GM23338 (cell line): ENCODE measurements around the gene KRTAP12-2. TPM values are rescaled to one million over a fixed set of nuclear protein-coding genes. Genes with fewer than 3 reads are reported as not detected.
A peak's percentile ranks its signal among the peaks of the same experiment; 100 is the strongest.

ENCODE experiments used
- ATAC-seq: fragments of 200-7000 bp; cut with Tn5 transposase; 3 replicates; pipeline ENCODE4 v1.9.1; 2020
- DNase-seq: peaks from one replicate; pipeline ENCODE4 v3.0.0-alpha.2; 2015; ENCODE audit warnings: low spot score
- H2AFZ ChIP-seq: fragments of 200-600 bp; sonication (generic); 2 replicates; pipeline ENCODE4 v1.8.0; 2016; ENCODE audit warnings: antibody characterized with exemption, mild to moderate bottlenecking, moderate library complexity
- H3F3A ChIP-seq: fragments of 200-600 bp; sonication (generic); replicated peaks from 2 replicates; pipeline ENCODE4 v1.8.0; 2017; ENCODE audit warnings: antibody characterized with exemption, mixed run types, low read depth
- H3K27ac ChIP-seq: fragments of 200-600 bp; sonication (generic); 2 replicates; pipeline ENCODE4 v1.6.1; 2016; ENCODE audit warnings: low read depth
- H3K27me3 ChIP-seq: fragments of 200-600 bp; sonication (generic); 2 replicates; pipeline ENCODE4 v1.8.0; 2016; ENCODE audit warnings: mild to moderate bottlenecking, mixed run types, moderate library complexity; ENCODE audit not compliant: insufficient read depth
- H3K36me3 ChIP-seq: fragments of 200-600 bp; sonication (generic); 2 replicates; pipeline ENCODE4 v1.8.0; 2016; ENCODE audit warnings: mild to moderate bottlenecking; ENCODE audit not compliant: insufficient read depth
- H3K4me1 ChIP-seq: fragments of 200-600 bp; sonication (generic); 2 replicates; pipeline ENCODE4 v1.8.0; 2016; ENCODE audit warnings: mild to moderate bottlenecking, moderate library complexity; ENCODE audit not compliant: insufficient read depth
- H3K4me2 ChIP-seq: fragments of 200-600 bp; sonication (generic); 2 replicates; pipeline ENCODE4 v1.7.1; 2017; ENCODE audit warnings: mixed run types
- H3K4me3 ChIP-seq: fragments of 200-600 bp; sonication (generic); 2 replicates; pipeline ENCODE4 v1.6.1; 2016; ENCODE audit warnings: mixed run types
- H3K79me2 ChIP-seq: fragments of 200-600 bp; sonication (generic); replicated peaks from 2 replicates; pipeline ENCODE4 v1.8.0; 2017; ENCODE audit warnings: mild to moderate bottlenecking; ENCODE audit not compliant: insufficient read depth
- H3K9me2 ChIP-seq: fragments of 200-600 bp; sonication (generic); 2 replicates; pipeline ENCODE4 v1.8.0; 2017; ENCODE audit not compliant: insufficient read depth
- H4K20me1 ChIP-seq: fragments of 200-600 bp; sonication (generic); replicated peaks from 2 replicates; pipeline ENCODE4 v1.8.0; 2017; ENCODE audit warnings: mild to moderate bottlenecking; ENCODE audit not compliant: insufficient read depth
- H3K27ac Mint-ChIP-seq: 2 replicates; pipeline ENCODE4 v1.8.0; 2020; ENCODE audit warnings: inconsistent platforms, mild to moderate bottlenecking, moderate library complexity, mixed read lengths
- H3K27me3 Mint-ChIP-seq: 3 replicates; pipeline ENCODE4 v1.8.0; 2022; ENCODE audit warnings: low read depth, mild to moderate bottlenecking, moderate library complexity, mixed read lengths, inconsistent platforms; ENCODE audit not compliant: insufficient read depth, poor library complexity
- H3K36me3 Mint-ChIP-seq: 3 replicates; pipeline ENCODE4 v1.8.0; 2021; ENCODE audit warnings: low read depth, mild to moderate bottlenecking, inconsistent platforms, moderate library complexity, mixed read lengths
- H3K4me1 Mint-ChIP-seq: 3 replicates; pipeline ENCODE4 v1.8.0; 2020; ENCODE audit warnings: mild to moderate bottlenecking, inconsistent platforms, mixed read lengths
- H3K4me3 Mint-ChIP-seq: 3 replicates; pipeline ENCODE4 v1.8.0; 2021; ENCODE audit warnings: moderate library complexity, mild to moderate bottlenecking, inconsistent platforms, mixed read lengths
- H3K9me3 Mint-ChIP-seq: 3 replicates; pipeline ENCODE4 v1.8.0; 2020; ENCODE audit warnings: moderate library complexity, mild to moderate bottlenecking, inconsistent platforms, mixed read lengths
- EZH2 ChIP-seq: fragments of 200-600 bp; sonication (generic); IDR thresholded peaks from one replicate; pipeline ENCODE4 v1.8.0; 2017; ENCODE audit warnings: antibody characterized with exemption, mild to moderate bottlenecking, low read depth; ENCODE audit not compliant: unreplicated experiment
- EZH2phosphoT487 ChIP-seq: fragments of 200-600 bp; sonication (generic); IDR thresholded peaks from one replicate; pipeline ENCODE4 v1.8.1; 2018; ENCODE audit warnings: antibody characterized with exemption; ENCODE audit not compliant: unreplicated experiment
- JUNB ChIP-seq: IDR thresholded peaks from one replicate; pipeline ENCODE4 v1.6.1; 2016; ENCODE audit warnings: antibody characterized with exemption; ENCODE audit not compliant: unreplicated experiment
- polyA plus RNA-seq: library from polyadenylated mRNA; unstranded; fragments of >200 nt; fragmentation: Nextera tagmentation; extraction: Ambion mirVana; gene quantifications from 2 replicates; pipeline ENCODE4 v1.2.1, GENCODE V29; 2016
- total RNA-seq: library from RNA; depleted of rRNA; stranded (reverse); fragments of >200 nt; shearing (Covaris generic); gene quantifications from 2 replicates; pipeline ENCODE4 v1.2.3, GENCODE V29; 2014
- TF ChIP-seq, protein P1 (sequence below): IDR thresholded peaks from 2 replicates; pipeline ENCODE4 v1.6.1; 2016; ENCODE audit warnings: antibody characterized with exemption

The KRTAP12-2 gene
- total and polyA plus RNA-seq, 2 experiments from 2014 or later = not detected

DNA sequence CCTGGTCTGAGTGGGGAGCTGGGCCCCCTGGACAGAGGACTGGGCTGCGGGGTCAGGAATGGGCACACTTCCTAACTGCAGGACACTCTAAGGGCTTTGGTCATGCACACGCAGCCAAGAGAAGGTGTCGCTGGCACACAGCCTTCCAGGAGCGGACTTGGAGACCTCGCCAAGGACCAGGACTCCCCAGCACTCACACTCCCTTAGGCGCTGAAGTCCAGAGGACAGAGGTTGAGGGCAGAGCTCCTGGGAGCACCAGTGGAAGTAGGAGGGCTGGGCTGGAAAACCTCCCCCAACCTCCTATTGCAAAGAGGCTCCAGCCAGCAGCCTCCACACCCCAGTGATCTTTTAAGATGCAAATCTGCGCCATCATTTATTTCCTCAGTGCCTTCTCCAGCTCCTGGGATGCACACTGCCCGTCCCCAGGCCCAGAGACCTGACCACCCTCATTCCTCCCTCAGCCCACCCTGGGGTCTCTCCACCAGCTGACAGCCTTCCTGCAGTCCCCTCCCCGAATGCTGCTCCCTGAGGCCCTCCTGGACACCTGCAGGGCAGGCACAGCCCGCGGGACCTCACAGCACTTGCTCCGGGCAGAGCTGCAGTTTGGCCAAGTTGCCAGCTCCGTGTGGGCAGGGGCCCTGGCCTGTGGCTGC lies 41.6 kb upstream of the KRTAP12-2 start:
- peaks cover 80% of the 10 kb centered on the region for H3K27me3 ChIP-seq
- DNase-seq (peak; percentile 79), ATAC-seq (peak; percentile 12)
- no peak for TF ChIP-seq JUNB
- peak; percentile 71 for TF ChIP-seq EZH2
- no peaks in the 10 kb centered on the region for H3K79me2 ChIP-seq
- Mint-ChIP-seq H3K36me3 (no peaks in the 10 kb centered on the region), H3K4me1 (peaks cover 71% of the 10 kb centered on the region), H3K27me3 (peaks cover 81% of the 10 kb centered on the region), H3K4me3 (peak overlapping the region; percentile 78), H3K27ac (no peak overlapping the region), H3K9me3 (no peaks in the 10 kb centered on the region)
- H4K20me1 ChIP-seq = no peaks in the 10 kb centered on the region
- H3K4me2 ChIP-seq = peak overlapping the region; percentile 95
- H3K4me3 ChIP-seq = peak overlapping the region; percentile 71
- peaks cover 31% of the 10 kb centered on the region for H3F3A ChIP-seq
- H3K4me1 ChIP-seq = peaks cover 59% of the 10 kb centered on the region
- no peak overlapping the region for H2AFZ ChIP-seq
- H3K9me2 ChIP-seq = no peaks in the 10 kb centered on the region
- H3K27ac ChIP-seq = no peak overlapping the region
- H3K36me3 ChIP-seq = no peaks in the 10 kb centered on the region

DNA sequence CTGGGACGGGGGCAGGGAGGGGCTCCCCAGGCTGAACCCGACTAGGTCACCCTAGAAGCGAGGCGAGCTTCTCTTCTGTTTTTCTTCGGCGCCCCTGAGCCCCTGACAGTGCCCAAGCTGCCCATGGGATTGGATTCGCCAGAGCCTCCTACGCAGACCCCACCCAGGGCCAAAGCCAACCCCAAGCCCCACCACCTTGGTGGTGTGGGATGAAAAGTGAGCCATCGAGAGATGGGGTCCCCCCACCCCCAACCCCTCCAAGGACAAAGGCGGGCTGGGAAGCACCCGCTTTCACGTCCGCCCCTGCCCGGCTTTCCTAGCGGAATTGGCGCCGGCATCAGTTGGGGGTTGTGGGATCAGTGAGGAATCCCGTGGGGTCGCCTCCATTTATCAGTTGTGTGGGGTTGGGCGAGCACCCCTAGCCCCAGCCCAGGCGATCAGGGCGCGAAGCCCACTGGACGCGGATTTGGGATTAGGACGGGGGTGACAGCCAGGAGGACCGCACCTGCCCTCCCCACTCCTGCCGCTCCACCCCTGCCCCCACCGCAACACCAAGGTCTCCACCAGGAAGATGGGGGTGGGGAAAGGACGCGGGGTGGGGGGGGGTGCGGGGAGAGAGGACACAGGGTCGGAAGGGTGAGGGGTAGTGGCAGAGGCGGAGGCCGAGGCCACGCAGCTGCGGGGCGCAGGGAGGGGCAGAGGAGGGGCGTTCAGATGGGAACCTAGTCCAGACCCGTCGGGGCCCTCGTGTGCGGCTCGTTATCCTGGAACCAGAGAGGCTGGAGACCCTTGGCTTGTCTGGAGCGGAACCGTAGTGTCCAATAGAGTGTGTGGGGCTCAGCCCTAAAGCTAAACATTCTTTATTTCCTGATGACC lies 40.2 kb upstream of the KRTAP12-2 start:
- peak overlapping the region; percentile 71 for H3K4me3 ChIP-seq
- peak; percentile 52 for DNase-seq

DNA sequence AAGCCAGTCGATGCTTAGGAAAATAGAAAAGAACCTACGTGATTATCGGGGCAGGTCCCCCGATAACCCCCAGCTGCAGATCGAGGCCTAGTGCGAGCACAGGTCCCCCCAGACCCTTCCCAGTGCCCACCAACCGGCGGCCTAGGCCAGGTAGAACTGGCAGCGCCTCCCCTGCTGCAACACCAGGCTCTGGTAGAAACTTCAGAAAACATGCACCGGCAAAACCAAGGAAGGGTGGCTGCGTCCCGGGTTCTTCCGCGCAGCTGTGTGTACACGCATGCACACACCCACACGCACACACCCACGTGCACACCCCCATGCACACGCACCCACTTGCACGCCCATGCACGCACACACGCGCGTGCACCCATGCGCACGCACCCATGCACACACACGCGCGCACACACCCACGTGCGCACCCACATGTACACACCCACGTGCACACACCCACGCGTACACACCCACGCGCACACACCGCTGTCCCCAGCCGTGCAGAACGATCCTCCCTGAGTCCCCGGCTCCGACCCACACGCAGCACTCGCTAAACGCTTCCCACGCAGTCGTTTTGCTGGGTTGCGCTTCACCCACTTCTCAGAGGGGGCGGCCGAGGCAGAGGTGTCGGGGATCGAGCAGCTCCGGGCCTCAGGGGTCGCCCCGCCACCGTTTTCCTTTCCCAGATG lies 39.4 kb upstream of the KRTAP12-2 start:
- H3K4me1 Mint-ChIP-seq = peaks cover 75% of the 10 kb centered on the region
- DNase-seq = peak; percentile 41
- Histone ChIP-seq H3K4me2 (peak overlapping the region; percentile 95), H3K27me3 (peaks cover 58% of the 10 kb centered on the region), H3K9me2 (no peaks in the 10 kb centered on the region), H3F3A (peaks cover 25% of the 10 kb centered on the region), H3K27ac (peak overlapping the region; percentile 87), H3K36me3 (no peaks in the 10 kb centered on the region), H2AFZ (no peak overlapping the region; the same call in 1 of the 2 replicates), H3K4me1 (peaks cover 65% of the 10 kb centered on the region), H4K20me1 (no peaks in the 10 kb centered on the region), H3K4me3 (peak overlapping the region; percentile 71), H3K79me2 (no peaks in the 10 kb centered on the region)
- H3K4me3 Mint-ChIP-seq = peak overlapping the region; percentile 78
- H3K36me3 Mint-ChIP-seq = no peaks in the 10 kb centered on the region
- peaks cover 61% of the 10 kb centered on the region for H3K27me3 Mint-ChIP-seq
- peak overlapping the region; percentile 92 for H3K27ac Mint-ChIP-seq
- H3K9me3 Mint-ChIP-seq = no peaks in the 10 kb centered on the region
- peak; percentile 2; the same call in 1 of the 3 replicates for ATAC-seq
- no peak for TF ChIP-seq EZH2phosphoT487

More for the DNA sequence above, 40.2 kb upstream of the KRTAP12-2 start:
- H3F3A ChIP-seq = peaks cover 31% of the 10 kb centered on the region
- no peaks in the 10 kb centered on the region for H3K36me3 ChIP-seq
- peak; percentile 84 for TF ChIP-seq EZH2
- TF ChIP-seq, protein P1, sequence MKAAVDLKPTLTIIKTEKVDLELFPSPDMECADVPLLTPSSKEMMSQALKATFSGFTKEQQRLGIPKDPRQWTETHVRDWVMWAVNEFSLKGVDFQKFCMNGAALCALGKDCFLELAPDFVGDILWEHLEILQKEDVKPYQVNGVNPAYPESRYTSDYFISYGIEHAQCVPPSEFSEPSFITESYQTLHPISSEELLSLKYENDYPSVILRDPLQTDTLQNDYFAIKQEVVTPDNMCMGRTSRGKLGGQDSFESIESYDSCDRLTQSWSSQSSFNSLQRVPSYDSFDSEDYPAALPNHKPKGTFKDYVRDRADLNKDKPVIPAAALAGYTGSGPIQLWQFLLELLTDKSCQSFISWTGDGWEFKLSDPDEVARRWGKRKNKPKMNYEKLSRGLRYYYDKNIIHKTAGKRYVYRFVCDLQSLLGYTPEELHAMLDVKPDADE = no peak
- no peaks in the 10 kb centered on the region for H3K79me2 ChIP-seq
- peak overlapping the region; percentile 78 for H3K4me3 Mint-ChIP-seq
- no peaks in the 10 kb centered on the region for H3K9me3 Mint-ChIP-seq
- peaks cover 57% of the 10 kb centered on the region for H3K4me1 ChIP-seq
- no peak overlapping the region; the same call in 1 of the 2 replicates for H3K27ac Mint-ChIP-seq
- no peaks in the 10 kb centered on the region for H3K36me3 Mint-ChIP-seq
- peak overlapping the region; percentile 47; the same call in 1 of the 2 replicates for H2AFZ ChIP-seq
- H3K4me1 Mint-ChIP-seq = peaks cover 72% of the 10 kb centered on the region
- peak overlapping the region; percentile 95 for H3K4me2 ChIP-seq
- H3K27me3 ChIP-seq = peaks cover 66% of the 10 kb centered on the region
- peaks cover 69% of the 10 kb centered on the region for H3K27me3 Mint-ChIP-seq
- H3K27ac ChIP-seq = no peak overlapping the region
- H4K20me1 ChIP-seq = no peaks in the 10 kb centered on the region
- no peaks in the 10 kb centered on the region for H3K9me2 ChIP-seq
- peak; percentile 2 for ATAC-seq
